K562 (cell line): Measurements from ENCODE around the gene USP48. TPM values are rescaled to one million over a fixed set of nuclear protein-coding genes. Genes with fewer than 3 reads are reported as not detected.
"Not testable (repeated sequence)": the region's sequence is repeated elsewhere in the genome, so short reads cannot be mapped to it uniquely, and the experiment has no call there.

ENCODE experiments used
- ATAC-seq: fragments of 200-7000 bp; cut with Tn5 transposase; 3 replicates; pipeline ENCODE4 v1.9.1; 2020; ENCODE audit warnings: moderate library complexity
- BruUV-seq: library from RNA; stranded (reverse); fragments of 400-500 nt; replicated peaks from 2 replicates; lab custom pipeline; 2021; lab: Mats Ljungman, UMichigan
- CTCF ChIA-PET: fragments of 300-600 bp; formaldehyde crosslinking; extraction: SDS; loops from one replicate; lab custom pipeline; 2021; ENCODE audit warnings: low intra/inter-chr PET ratio; lab: Yijun Ruan, JAX
- POLR2A ChIA-PET: fragments of 300-600, 350-650 bp; sonication (Branson Sonifier 250); formaldehyde crosslinking; extraction: SDS; loops from one replicate; lab custom pipeline; 2021; ENCODE audit warnings: antibody characterized with exemption, inconsistent platforms; lab: Yijun Ruan, JAX
- DNase-seq, 4 experiments: peaks; one replicate each; pipeline versions ENCODE4 v3.0.0 to v3.0.0-alpha.2; 2011 to 2018; ENCODE audit warnings: low spot score in 3 of 4, mixed read lengths in 3 of 4; ENCODE audit errors: extremely low read depth in 1 of 4
- FAIRE-seq: peaks from 2 replicates; lab custom pipeline; 2011; peaks lifted over from hg19 to GRCh38; lab: Jason Lieb, UNC
- H2AFZ ChIP-seq: 2 replicates; pipeline ENCODE4 v1.6.0; 2011; ENCODE audit warnings: low read depth, low read length, control low read depth, inconsistent platforms
- H3K27ac ChIP-seq: fragments of 200-600 bp; 3 replicates; pipeline ENCODE4 v1.8.0; 2011; ENCODE audit warnings: low read depth, mild to moderate bottlenecking, control low read depth, inconsistent platforms, low read length, moderate library complexity, mixed read lengths; ENCODE audit errors: extremely low read depth
- H3K27me3 ChIP-seq, 2 experiments: fragments of 300-600 bp in 1 of 2; 2 replicates in 1 of 2; 3 replicates in 1 of 2; pipeline versions ENCODE4 v1.6.0 to v1.8.0; 2011; ENCODE audit warnings: inconsistent platforms in 2 of 2, low read length in 2 of 2, mild to moderate bottlenecking in 1 of 2, mixed read lengths in 1 of 2, moderate library complexity in 1 of 2; ENCODE audit not compliant: control insufficient read depth in 2 of 2, insufficient read depth in 2 of 2
- H3K36me3 ChIP-seq: fragments of 300-600 bp; 3 replicates; pipeline ENCODE4 v1.8.0; 2011; ENCODE audit warnings: mild to moderate bottlenecking, low read length, inconsistent platforms; ENCODE audit not compliant: control insufficient read depth, insufficient read depth
- H3K4me1 ChIP-seq, 2 experiments: fragments of 200-600 bp in 1 of 2; replicated peaks in 1 of 2; 2 replicates in 1 of 2; 3 replicates in 1 of 2; pipeline versions ENCODE4 v1.5.1 to v1.8.0; 2011; ENCODE audit warnings: inconsistent platforms in 2 of 2, low read length in 2 of 2, mild to moderate bottlenecking in 1 of 2, mixed read lengths in 1 of 2, moderate library complexity in 1 of 2; ENCODE audit not compliant: control insufficient read depth in 2 of 2, insufficient read depth in 2 of 2
- H3K4me2 ChIP-seq: 2 replicates; pipeline ENCODE4 v1.6.1; 2011; ENCODE audit warnings: low read length, control low read depth, inconsistent platforms, mixed read lengths; ENCODE audit not compliant: insufficient read depth
- H3K4me3 ChIP-seq: fragments of 200-600 bp; sonication (generic), shearing (Covaris generic); 2 replicates; pipeline ENCODE4 v1.5.1; 2016; ENCODE audit warnings: control low read depth, inconsistent platforms
- H3K79me2 ChIP-seq: fragments of 200-600 bp; 3 replicates; pipeline ENCODE4 v1.8.0; 2011; ENCODE audit warnings: low read length, inconsistent platforms; ENCODE audit not compliant: control insufficient read depth, insufficient read depth
- H3K9ac ChIP-seq, 2 experiments: 2 replicates each; pipeline versions ENCODE4 v1.6.0 to v1.6.1; 2011; ENCODE audit warnings: low read depth in 2 of 2, low read length in 2 of 2, control low read depth in 1 of 2, inconsistent platforms in 1 of 2, mild to moderate bottlenecking in 1 of 2, mixed read lengths in 1 of 2; ENCODE audit not compliant: insufficient read depth in 1 of 2
- H3K9me1 ChIP-seq: one replicate; pipeline ENCODE4 v1.6.0; 2011; ENCODE audit warnings: inconsistent platforms, mild to moderate bottlenecking, low read length, moderate library complexity; ENCODE audit not compliant: control insufficient read depth, insufficient read depth
- H3K9me3 ChIP-seq: replicated peaks from 2 replicates; pipeline ENCODE4 v1.5.1; 2011; ENCODE audit warnings: low read depth, low read length, inconsistent platforms; ENCODE audit not compliant: control insufficient read depth, insufficient read depth
- H4K20me1 ChIP-seq: replicated peaks from 2 replicates; pipeline ENCODE4 v1.6.1; 2011; ENCODE audit warnings: low read length, inconsistent platforms, mixed read lengths; ENCODE audit not compliant: control insufficient read depth, insufficient read depth
- BCOR ChIP-seq: fragments of 450-650 bp; IDR thresholded peaks from 2 replicates; pipeline ENCODE4 v1.6.1; 2016
- GTF2F1 ChIP-seq: IDR thresholded peaks from 2 replicates; pipeline ENCODE4 v1.6.1; 2011; ENCODE audit warnings: low read depth, low read length, improper control_type of control experiment
- KAT7 ChIP-seq: sonication (generic); formaldehyde crosslinking; IDR thresholded peaks from 2 replicates; pipeline ENCODE4 v1.8.0; 2022; ENCODE audit warnings: missing genetic modification reagents, mild to moderate bottlenecking, borderline replicate concordance
- ZNF121 ChIP-seq: sonication (generic); formaldehyde crosslinking; conservative IDR thresholded peaks from 2 replicates; pipeline ENCODE4 v1.8.0; 2022; ENCODE audit warnings: missing genetic modification reagents
- WGBS: fragments of 100-300 bp; shearing (Covaris generic); methylation state at CpG from one replicate; pipeline ENCODE4 v1.1.6; 2016; ENCODE audit warnings: low coverage, mixed read lengths; ENCODE audit not compliant: insufficient coverage; ENCODE audit errors: missing lambda C conversion rate; 5-methylcytosine and 5-hydroxymethylcytosine counted together
- in situ Hi-C: fragments of 300-500 bp; cut with MboI; formaldehyde crosslinking; loops from 4 replicates; pipeline ENCODE4 v1.15.0; 2018; ENCODE audit warnings: inconsistent platforms, mixed read lengths
- intact Hi-C: fragments of 100-400 bp; cut with micrococcal nuclease; formaldehyde crosslinking; loops from 2 replicates; pipeline ENCODE4 v1.14.2; 2022
- polyA plus RNA-seq, 8 experiments: library from polyadenylated mRNA; depleted of rRNA in 4 of 8; stranded (reverse) in 5 of 8; unstranded in 3 of 8; fragments of >200 nt; fragmentation: Nextera tagmentation in 2 of 8; fragmentation: Illumina TruSeq in 1 of 8; extraction: Ambion mirVana in 2 of 8; extraction: Trizol in 1 of 8; gene quantifications; 2 replicates each; pipeline versions ENCODE4 v1.2.1 to v1.2.3, GENCODE V29; 2011 to 2014; ENCODE audit warnings: inconsistent platforms in 1 of 8, missing spikeins in 1 of 8
- total RNA-seq, 7 experiments: library from RNA; depleted of rRNA in 6 of 7; stranded (reverse); fragments of >200 nt in 6 of 7; fragmentation: Illumina TruSeq in 2 of 7; extraction: Trizol in 2 of 7; gene quantifications; 2 replicates each; pipeline versions ENCODE4 v1.2.1 to v1.2.3, GENCODE V29; 2011 to 2021; ENCODE audit warnings: low replicate concordance in 1 of 7
- TF ChIP-seq, protein P1 (sequence below), 2 experiments: fragments of 450-650 bp; IDR thresholded peaks; 2 replicates each; pipeline ENCODE4 v1.6.1; 2016

The USP48 gene
- total and polyA plus RNA-seq, 9 of the 15 experiments (the other 6 are each of a cell fraction or from before 2014, with no cell fraction given), result 23.3 to 123 (median 106) TPM

GRCh38 chr1:21778405-21778727, 4.6 kb downstream of the USP48 start:
- ChIA-PET POLR2A (interaction anchor here (0.6 to 1.3 kb wide), 4 partner anchors 14 to 275 kb away, joined by 3 read pairs; no protein-coding TSS in a partner anchor), CTCF (no interaction called here)
- DNase-seq, result no peak
- H3K36me3 ChIP-seq, result peaks cover 27% of the 10 kb centered on the region
- FAIRE-seq, result no peak
- intact Hi-C loops (no loop called here), in situ Hi-C loops (no loop called here)
- no TSS peak for BruUV-seq
- H3K4me3 ChIP-seq, result no peak overlapping the region
- H3K27ac ChIP-seq, result peak overlapping the region; percentile 3; the same call in 1 of the 3 replicates
- no peak overlapping the region for H3K9ac ChIP-seq
- H3K9me3 ChIP-seq, result no peaks in the 10 kb centered on the region
- no peak for ATAC-seq
- H2AFZ ChIP-seq, result no peak overlapping the region
- H3K79me2 ChIP-seq, result peaks cover 96% of the 10 kb centered on the region
- H3K9me1 ChIP-seq, result no peaks in the 10 kb centered on the region
- no peak overlapping the region for H3K4me2 ChIP-seq
- H3K27me3 ChIP-seq, result no peaks in the 10 kb centered on the region
- TF ChIP-seq KAT7 (0 out of 2 replicates have a peak, but pooled peaks have one; percentile 16), GTF2F1 (no peak)
- 88% methylated on average over 2 of the region's 2 CpGs for WGBS
- peaks cover 7% of the 10 kb centered on the region; the same call in 1 of the 2 replicates for H4K20me1 ChIP-seq
- H3K4me1 ChIP-seq, result peaks cover 13 to 19% of the 10 kb centered on the region in 2 experiments

DNA sequence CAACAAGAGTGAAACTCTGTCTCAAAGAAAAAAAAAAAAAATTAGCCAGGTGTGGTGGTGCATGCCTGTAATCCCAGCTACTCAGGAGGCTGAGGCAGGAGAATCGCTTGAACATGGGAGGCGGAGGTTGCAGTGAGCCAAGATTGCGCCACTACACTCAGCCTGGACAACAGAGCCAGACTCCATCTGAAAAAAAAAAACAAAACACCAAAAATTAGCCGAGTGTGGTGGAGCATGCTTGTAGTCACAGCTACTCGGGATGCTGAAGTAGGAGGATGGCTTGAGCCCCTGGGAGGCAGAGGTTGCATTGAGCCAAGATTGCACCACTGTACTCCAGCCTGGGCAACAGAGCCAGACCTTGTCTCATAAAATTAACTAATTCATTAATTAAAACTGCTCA, 6.0 kb downstream of the USP48 start:
- peaks cover 27% of the 10 kb centered on the region for H3K36me3 ChIP-seq
- WGBS, result 58% methylated on average over 5 of the region's 5 CpGs
- in situ Hi-C loops, H3K4me2 ChIP-seq, ATAC-seq, DNase-seq, intact Hi-C loops, H3K9me1 ChIP-seq, H2AFZ ChIP-seq, FAIRE-seq, H3K4me3 ChIP-seq, H4K20me1 ChIP-seq, CTCF ChIA-PET, H3K27me3 ChIP-seq, BruUV-seq, H3K9ac ChIP-seq, H3K9me3 ChIP-seq, H3K27ac ChIP-seq: not testable (repeated sequence)
- TF ChIP-seq ZNF121 (CRISPR knock-in tag), result peak; percentile 88
- TF ChIP-seq BCOR, result 0 out of 2 replicates have a peak, but pooled peaks have one; percentile 26
- TF ChIP-seq, protein P1, sequence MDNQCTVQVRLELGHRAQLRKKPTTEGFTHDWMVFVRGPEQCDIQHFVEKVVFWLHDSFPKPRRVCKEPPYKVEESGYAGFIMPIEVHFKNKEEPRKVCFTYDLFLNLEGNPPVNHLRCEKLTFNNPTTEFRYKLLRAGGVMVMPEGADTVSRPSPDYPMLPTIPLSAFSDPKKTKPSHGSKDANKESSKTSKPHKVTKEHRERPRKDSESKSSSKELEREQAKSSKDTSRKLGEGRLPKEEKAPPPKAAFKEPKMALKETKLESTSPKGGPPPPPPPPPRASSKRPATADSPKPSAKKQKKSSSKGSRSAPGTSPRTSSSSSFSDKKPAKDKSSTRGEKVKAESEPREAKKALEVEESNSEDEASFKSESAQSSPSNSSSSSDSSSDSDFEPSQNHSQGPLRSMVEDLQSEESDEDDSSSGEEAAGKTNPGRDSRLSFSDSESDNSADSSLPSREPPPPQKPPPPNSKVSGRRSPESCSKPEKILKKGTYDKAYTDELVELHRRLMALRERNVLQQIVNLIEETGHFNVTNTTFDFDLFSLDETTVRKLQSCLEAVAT (IDR thresholded peaks at IDR 0.05), result 0 out of 4 replicates have a peak, but pooled peaks of 1 of the 2 experiments have one; percentile 19
- POLR2A ChIA-PET, result interaction anchor here (0.6 to 1.4 kb wide), 5 partner anchors 8 to 27 kb away, joined by 3 to 6 read pairs (median 3); no protein-coding TSS in a partner anchor
- peaks cover 5 to 19% of the 10 kb centered on the region in 2 experiments for H3K4me1 ChIP-seq
- peaks cover 99% of the 10 kb centered on the region for H3K79me2 ChIP-seq
